ENCODE results near the gene AHNAK2.
"Not testable (repeated sequence)": the region's sequence is repeated elsewhere in the genome, so short reads cannot be mapped to it uniquely, and the experiment has no call there.

Gene AHNAK2

DNA sequence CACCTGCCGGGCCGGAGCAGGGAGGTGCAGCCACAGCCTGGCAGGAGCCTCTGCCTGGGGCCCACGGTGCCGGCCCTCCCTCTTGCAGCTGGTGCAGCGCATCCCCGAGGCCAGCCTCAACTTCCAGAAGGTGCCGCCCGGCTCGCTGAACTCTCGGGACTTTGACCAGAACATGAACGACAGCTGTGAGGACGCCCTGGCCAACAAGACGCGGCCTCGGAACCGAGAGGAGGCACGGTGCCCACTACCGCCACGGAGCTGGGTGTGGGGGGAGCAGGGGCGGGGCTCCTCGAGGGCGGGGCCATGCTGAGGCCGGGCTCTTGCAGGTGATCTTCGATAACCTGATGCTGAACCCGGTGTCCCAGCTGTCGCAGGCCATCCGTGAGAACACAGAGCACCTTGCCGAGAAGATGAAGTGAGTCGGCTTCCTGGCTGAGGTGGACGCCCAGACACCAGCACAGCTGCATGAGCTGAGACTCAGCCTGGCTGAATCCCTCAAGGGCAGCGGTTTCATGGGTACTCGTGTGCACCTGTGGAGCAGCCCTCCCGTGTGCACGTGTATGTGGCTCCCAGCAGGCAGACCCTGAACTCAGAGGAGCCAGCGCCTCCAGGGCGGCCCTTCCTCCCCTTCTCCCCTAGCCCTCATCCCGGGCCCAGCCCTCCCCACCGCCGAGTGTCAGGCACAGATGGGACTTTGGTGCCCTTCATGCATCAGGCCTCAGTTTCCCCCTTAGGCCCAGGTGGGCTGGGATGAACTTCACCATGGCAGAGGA is 84.6 kb downstream of the AHNAK2 start:
- DNase-seq (ENCODE audit: low read depth, low spot score), result no peak
- Histone ChIP-seq H3K4me3 (no peak overlapping the region), H3K36me3 (ENCODE audit: insufficient read depth, low read length) (no peaks in the 10 kb centered on the region), H3K27ac (no peak overlapping the region), H3K9ac (ENCODE audit: insufficient read length) (no peak overlapping the region), H3K9me3 (ENCODE audit: low read depth, low read length) (no peaks in the 10 kb centered on the region)
- TF ChIP-seq EZH2 (IDR thresholded peaks at IDR 0.05) (no peak), POLR2AphosphoS5 (IDR thresholded peaks at IDR 0.05; ENCODE audit: borderline replicate concordance, low read depth, low read length) (no peak), FOXP2 (optimal IDR thresholded peaks at IDR 0.05; ENCODE audit: control extremely low read depth, extremely low read length, insufficient read depth) (no peak)

DNA sequence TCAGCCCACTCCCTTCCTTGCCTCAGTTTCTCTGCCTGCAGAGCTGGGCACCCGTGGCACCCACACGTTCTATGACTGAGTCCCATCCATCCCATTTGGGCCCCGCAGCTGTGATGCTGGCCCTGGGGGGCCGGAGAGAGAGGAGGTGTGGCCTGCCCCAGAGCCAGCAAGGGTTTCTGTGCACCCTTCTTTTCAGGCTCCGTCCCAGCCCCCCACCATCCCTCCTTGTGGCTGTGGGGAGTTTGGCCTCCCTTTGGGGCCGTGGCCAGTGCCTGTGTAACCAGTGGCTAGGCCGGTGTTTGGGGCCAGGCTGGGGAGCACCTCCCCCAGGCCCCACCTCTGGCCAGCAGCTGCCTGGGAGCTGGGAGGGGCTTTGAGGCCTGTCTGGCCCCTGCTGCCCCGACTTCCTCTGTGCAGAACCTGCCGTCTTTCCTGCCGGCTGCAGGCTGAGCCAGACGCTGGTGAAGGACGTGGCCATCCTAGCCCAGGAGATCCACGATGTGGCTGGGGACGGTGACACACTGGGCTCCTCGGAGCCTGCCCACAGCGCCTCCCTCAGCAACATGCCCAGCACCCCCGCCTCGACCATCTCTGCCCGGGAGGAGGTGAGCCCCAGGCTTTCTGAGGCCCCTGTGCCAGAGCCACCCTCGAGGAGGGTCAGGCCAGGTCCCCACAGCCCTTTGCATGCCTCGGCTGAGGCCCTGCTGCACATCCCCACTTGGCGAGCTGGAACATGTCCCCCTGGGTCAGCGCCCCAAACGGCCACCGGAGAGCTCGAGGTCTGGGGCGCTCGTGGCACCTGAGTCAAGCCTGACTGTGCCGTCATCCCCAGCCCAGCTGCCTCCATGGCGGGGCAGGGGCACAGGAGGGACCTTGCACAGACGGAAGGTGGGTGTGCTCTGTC is 85.4 kb downstream of the AHNAK2 start:
- H3K9me3 ChIP-seq (ENCODE audit: low read depth, low read length), result no peaks in the 10 kb centered on the region
- H3K9ac ChIP-seq (ENCODE audit: insufficient read length), result no peak overlapping the region
- no peak overlapping the region for H3K4me3 ChIP-seq
- H3K36me3 ChIP-seq (ENCODE audit: insufficient read depth, low read length), result no peaks in the 10 kb centered on the region
- TF ChIP-seq EZH2 (IDR thresholded peaks at IDR 0.05) (no peak), FOXP2 (optimal IDR thresholded peaks at IDR 0.05; ENCODE audit: control extremely low read depth, extremely low read length, insufficient read depth) (no peak), POLR2AphosphoS5 (IDR thresholded peaks at IDR 0.05; ENCODE audit: borderline replicate concordance, low read depth, low read length) (no peak)
- H3K27ac ChIP-seq, result no peak overlapping the region
- DNase-seq (ENCODE audit: low read depth, low spot score), result no peak

- no peaks in the 10 kb centered on the region for H3K9me3 ChIP-seq (ENCODE audit: low read depth, low read length)
- H3K36me3 ChIP-seq (ENCODE audit: insufficient read depth, low read length), result no peaks in the 10 kb centered on the region
- no peak for DNase-seq (ENCODE audit: low read depth, low spot score)
- H3K9ac ChIP-seq (ENCODE audit: insufficient read length), result no peak overlapping the region
- H3K27ac ChIP-seq, result no peak overlapping the region
- TF ChIP-seq POLR2AphosphoS5 (IDR thresholded peaks at IDR 0.05; ENCODE audit: borderline replicate concordance, low read depth, low read length), result no peak
- TF ChIP-seq FOXP2 (optimal IDR thresholded peaks at IDR 0.05; ENCODE audit: control extremely low read depth, extremely low read length, insufficient read depth), result no peak
- TF ChIP-seq EZH2 (IDR thresholded peaks at IDR 0.05), result no peak
- H3K4me3 ChIP-seq, result no peak overlapping the region
Observed at GRCh38 chr14:104891664-104892530, 86.3 kb downstream of the AHNAK2 start.

GRCh38 chr14:104891121-104891551 is 87.0 kb downstream of the AHNAK2 start:
- Histone ChIP-seq H3K9ac (ENCODE audit: insufficient read length) (no peak overlapping the region), H3K4me3 (no peak overlapping the region), H3K36me3 (ENCODE audit: insufficient read depth, low read length) (no peaks in the 10 kb centered on the region), H3K9me3 (ENCODE audit: low read depth, low read length) (no peaks in the 10 kb centered on the region), H3K27ac (no peak overlapping the region)
- no peak for TF ChIP-seq FOXP2 (optimal IDR thresholded peaks at IDR 0.05; ENCODE audit: control extremely low read depth, extremely low read length, insufficient read depth)
- TF ChIP-seq POLR2AphosphoS5 (IDR thresholded peaks at IDR 0.05; ENCODE audit: borderline replicate concordance, low read depth, low read length), result no peak
- no peak for TF ChIP-seq EZH2 (IDR thresholded peaks at IDR 0.05)
- no peak for DNase-seq (ENCODE audit: low read depth, low spot score)

DNA sequence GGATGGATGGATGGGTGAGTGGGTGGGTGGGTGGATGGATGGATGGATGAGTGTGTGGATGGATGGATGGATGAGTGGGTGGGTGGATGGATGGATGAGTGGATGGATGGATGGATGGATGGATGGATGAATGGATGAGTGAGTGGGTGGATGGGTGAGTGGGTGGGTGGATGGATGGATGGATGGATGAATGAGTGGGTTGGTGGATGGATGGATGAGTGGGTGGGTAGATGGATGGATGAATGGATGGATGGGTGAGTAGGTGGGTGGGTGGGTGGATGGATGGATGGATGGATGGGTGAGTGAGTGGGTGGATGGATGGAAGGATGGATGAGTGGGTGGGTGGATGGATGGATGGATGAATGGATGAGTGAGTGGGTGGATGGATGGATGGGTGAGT is 87.9 kb downstream of the AHNAK2 start:
- H3K4me3 ChIP-seq; H3K27ac ChIP-seq; DNase-seq (ENCODE audit: low read depth, low spot score); H3K9me3 ChIP-seq (ENCODE audit: low read depth, low read length); H3K9ac ChIP-seq (ENCODE audit: insufficient read length); H3K36me3 ChIP-seq (ENCODE audit: insufficient read depth, low read length): not testable (repeated sequence)

DNA sequence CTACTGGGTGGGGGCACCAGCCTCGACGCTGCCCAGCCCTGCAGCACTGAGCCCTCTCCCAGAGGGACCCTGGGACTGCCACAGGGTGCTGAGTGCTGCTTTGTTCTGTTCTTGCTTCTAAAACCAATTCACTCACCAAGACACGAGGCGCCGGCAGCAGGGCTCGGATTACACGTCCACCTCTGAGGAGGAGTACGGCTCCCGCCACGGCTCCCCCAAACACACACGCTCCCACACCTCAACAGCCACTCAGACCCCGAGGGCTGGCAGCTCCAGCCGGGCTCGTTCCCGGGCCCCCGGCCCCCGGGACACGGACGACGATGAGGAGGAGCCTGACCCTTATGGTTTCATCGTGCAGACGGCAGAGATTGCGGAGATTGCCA is 88.8 kb downstream of the AHNAK2 start:
- Histone ChIP-seq H3K27ac (no peak overlapping the region), H3K4me3 (no peak overlapping the region), H3K9ac (ENCODE audit: insufficient read length) (no peak overlapping the region), H3K9me3 (ENCODE audit: low read depth, low read length) (no peaks in the 10 kb centered on the region), H3K36me3 (ENCODE audit: insufficient read depth, low read length) (no peaks in the 10 kb centered on the region)
- no peak for TF ChIP-seq POLR2AphosphoS5 (IDR thresholded peaks at IDR 0.05; ENCODE audit: borderline replicate concordance, low read depth, low read length)
- TF ChIP-seq FOXP2 (optimal IDR thresholded peaks at IDR 0.05; ENCODE audit: control extremely low read depth, extremely low read length, insufficient read depth), result no peak
- no peak for TF ChIP-seq EZH2 (IDR thresholded peaks at IDR 0.05)
- DNase-seq (ENCODE audit: low read depth, low spot score), result no peak

- Histone ChIP-seq H3K9ac (ENCODE audit: insufficient read length) (no peak overlapping the region), H3K36me3 (ENCODE audit: insufficient read depth, low read length) (no peaks in the 10 kb centered on the region), H3K4me3 (no peak overlapping the region), H3K27ac (no peak overlapping the region), H3K9me3 (ENCODE audit: low read depth, low read length) (no peaks in the 10 kb centered on the region)
- TF ChIP-seq EZH2 (IDR thresholded peaks at IDR 0.05) (no peak), FOXP2 (optimal IDR thresholded peaks at IDR 0.05; ENCODE audit: control extremely low read depth, extremely low read length, insufficient read depth) (no peak), POLR2AphosphoS5 (IDR thresholded peaks at IDR 0.05; ENCODE audit: borderline replicate concordance, low read depth, low read length) (no peak)
- no peak for DNase-seq (ENCODE audit: low read depth, low spot score)
Observed at GRCh38 chr14:104888489-104889374, 89.4 kb downstream of the AHNAK2 start.

Measured in SK-N-MC (cell line).